HEK293 (cell line): ENCODE data around the gene VSTM4.

Experiments
- CTCF ChIA-PET: fragments of 350-600 bp; formaldehyde crosslinking; extraction: SDS; loops from one replicate; lab custom pipeline; 2021; ENCODE audit warnings: antibody characterized with exemption; lab: Yijun Ruan, JAX
- POLR2A ChIA-PET: fragments of 300-600 bp; formaldehyde crosslinking; extraction: SDS; loops from one replicate; lab custom pipeline; 2020; ENCODE audit warnings: antibody characterized with exemption, inconsistent platforms; lab: Yijun Ruan, JAX
- H3K27ac ChIP-seq: fragments of 200-500 bp; sonication (Bioruptor generic); 2 replicates; pipeline ENCODE4 v1.5.1; 2014; ENCODE audit warnings: low read depth, low read length, control low read depth, inconsistent platforms; ENCODE audit errors: extremely low read depth
- H3K36me3 ChIP-seq, 2 experiments: fragments of 200-500 bp in 1 of 2; sonication (Bioruptor generic) in 1 of 2; 1 replicate in 1 of 2; 2 replicates in 1 of 2; pipeline ENCODE4 v1.5.1; 2014 to 2017; ENCODE audit warnings: inconsistent platforms in 2 of 2, low read length in 2 of 2; ENCODE audit not compliant: control insufficient read depth in 2 of 2, insufficient read depth in 1 of 2
- H3K4me1 ChIP-seq: fragments of 200-500 bp; sonication (Bioruptor generic); 2 replicates; pipeline ENCODE4 v1.5.1; 2014; ENCODE audit warnings: mild to moderate bottlenecking, low read length, inconsistent platforms; ENCODE audit not compliant: control insufficient read depth, insufficient read depth
- H3K4me3 ChIP-seq: 2 replicates; pipeline ENCODE4 v1.5.1; 2011; ENCODE audit warnings: low read depth, mild to moderate bottlenecking, control low read depth, low read length, moderate library complexity
- H3K9me3 ChIP-seq: fragments of 200-500 bp; sonication (Bioruptor generic); 2 replicates; pipeline ENCODE4 v1.5.1; 2014; ENCODE audit warnings: low read depth, low read length, inconsistent platforms; ENCODE audit not compliant: control insufficient read depth, insufficient read depth
- BCL11A ChIP-seq: fragments of 450-650 bp; formaldehyde crosslinking; IDR thresholded peaks from 2 replicates; pipeline ENCODE4 v1.5.1; 2016; ENCODE audit warnings: low read depth, missing biosample characterization, missing genetic modification characterization
- BCL11B ChIP-seq: fragments of 450-650 bp; formaldehyde crosslinking; IDR thresholded peaks from 2 replicates; pipeline ENCODE4 v1.5.1; 2016; ENCODE audit warnings: low read depth, missing biosample characterization, missing genetic modification characterization
- HOXA7 ChIP-seq: sonication (generic); formaldehyde crosslinking; IDR thresholded peaks from 2 replicates; pipeline ENCODE4 v1.8.1; 2022; ENCODE audit warnings: missing genetic modification reagents, borderline replicate concordance
- KLF8 ChIP-seq: fragments of 450-650 bp; formaldehyde crosslinking; IDR thresholded peaks from 2 replicates; pipeline ENCODE4 v1.5.1; 2016; ENCODE audit warnings: missing biosample characterization, missing genetic modification characterization
- MZF1 ChIP-seq: fragments of 450-650 bp; formaldehyde crosslinking; IDR thresholded peaks from 2 replicates; pipeline ENCODE4 v1.5.1; 2017; ENCODE audit warnings: missing biosample characterization, missing genetic modification characterization, borderline replicate concordance
- RBAK ChIP-seq: fragments of 450-650 bp; formaldehyde crosslinking; IDR thresholded peaks from 2 replicates; pipeline ENCODE4 v1.5.1; 2016; ENCODE audit warnings: missing biosample characterization, missing genetic modification characterization
- SCRT2 ChIP-seq: fragments of 450-650 bp; formaldehyde crosslinking; IDR thresholded peaks from 2 replicates; pipeline ENCODE4 v1.5.1; 2016; ENCODE audit warnings: missing biosample characterization, missing genetic modification characterization
- TCF7L2 ChIP-seq: IDR thresholded peaks from 2 replicates; pipeline ENCODE4 v1.6.1; 2011; ENCODE audit warnings: low read depth, mild to moderate bottlenecking, inconsistent platforms, low read length, moderate library complexity, borderline replicate concordance
- ZBTB7A ChIP-seq: fragments of 450-650 bp; formaldehyde crosslinking; IDR thresholded peaks from 2 replicates; pipeline ENCODE4 v1.5.1; 2016; ENCODE audit warnings: low read depth, missing biosample characterization, missing genetic modification characterization
- ZFP41 ChIP-seq: fragments of 450-650 bp; formaldehyde crosslinking; IDR thresholded peaks from 2 replicates; pipeline ENCODE4 v1.5.1; 2016; ENCODE audit warnings: missing biosample characterization, missing genetic modification characterization, borderline replicate concordance
- ZNF175 ChIP-seq: fragments of 450-650 bp; formaldehyde crosslinking; IDR thresholded peaks from 2 replicates; pipeline ENCODE4 v1.5.1; 2016; ENCODE audit warnings: missing biosample characterization, missing genetic modification characterization
- ZNF24 ChIP-seq: fragments of 450-650 bp; formaldehyde crosslinking; IDR thresholded peaks from 2 replicates; pipeline ENCODE4 v1.5.1; 2016; ENCODE audit warnings: missing biosample characterization, missing genetic modification characterization
- ZNF350 ChIP-seq: fragments of 450-650 bp; formaldehyde crosslinking; IDR thresholded peaks from 2 replicates; pipeline ENCODE4 v1.5.0; 2017; ENCODE audit warnings: missing biosample characterization, mild to moderate bottlenecking, missing genetic modification characterization
- ZNF354C ChIP-seq: fragments of 450-650 bp; formaldehyde crosslinking; IDR thresholded peaks from 2 replicates; pipeline ENCODE4 v1.5.1; 2016; ENCODE audit warnings: missing biosample characterization, missing genetic modification characterization, low read depth, borderline replicate concordance
- ZNF48 ChIP-seq: fragments of 450-650 bp; formaldehyde crosslinking; IDR thresholded peaks from 2 replicates; pipeline ENCODE4 v1.5.1; 2016; ENCODE audit warnings: missing biosample characterization, missing genetic modification characterization
- ZNF561 ChIP-seq: fragments of 450-650 bp; IDR thresholded peaks from 2 replicates; pipeline ENCODE4 v1.5.1; 2018; ENCODE audit warnings: missing biosample characterization, missing genetic modification characterization, borderline replicate concordance
- ZNF585B ChIP-seq: fragments of 450-650 bp; formaldehyde crosslinking; IDR thresholded peaks from 2 replicates; pipeline ENCODE4 v1.5.1; 2016; ENCODE audit warnings: missing biosample characterization, missing genetic modification characterization
- ZNF626 ChIP-seq: fragments of 450-650 bp; sonication (Bioruptor Pico); formaldehyde crosslinking; IDR thresholded peaks from 2 replicates; pipeline ENCODE4 v1.5.1; 2018; ENCODE audit warnings: missing biosample characterization, missing genetic modification characterization, inconsistent platforms
- ZNF664 ChIP-seq: fragments of 450-650 bp; formaldehyde crosslinking; IDR thresholded peaks from 2 replicates; pipeline ENCODE4 v1.5.1; 2016; ENCODE audit warnings: missing biosample characterization, missing genetic modification characterization
- ZNF670 ChIP-seq: fragments of 450-650 bp; formaldehyde crosslinking; IDR thresholded peaks from 2 replicates; pipeline ENCODE4 v1.5.1; 2016; ENCODE audit warnings: missing biosample characterization, missing genetic modification characterization, low read depth
- ZNF76 ChIP-seq: fragments of 450-650 bp; formaldehyde crosslinking; IDR thresholded peaks from 2 replicates; pipeline ENCODE4; 2016; ENCODE audit warnings: low read depth, missing biosample characterization, missing genetic modification characterization, borderline replicate concordance
- TF ChIP-seq, protein P1 (sequence below): fragments of 450-650 bp; formaldehyde crosslinking; optimal IDR thresholded peaks from 2 replicates; pipeline ENCODE3; 2016; ENCODE audit warnings: missing biosample characterization, mild to moderate bottlenecking, missing genetic modification characterization
- TF ChIP-seq, protein P2 (sequence below): fragments of 450-650 bp; formaldehyde crosslinking; IDR thresholded peaks from 2 replicates; pipeline ENCODE4 v1.5.1; 2016; ENCODE audit warnings: missing biosample characterization, missing genetic modification characterization

The VSTM4 gene

DNA sequence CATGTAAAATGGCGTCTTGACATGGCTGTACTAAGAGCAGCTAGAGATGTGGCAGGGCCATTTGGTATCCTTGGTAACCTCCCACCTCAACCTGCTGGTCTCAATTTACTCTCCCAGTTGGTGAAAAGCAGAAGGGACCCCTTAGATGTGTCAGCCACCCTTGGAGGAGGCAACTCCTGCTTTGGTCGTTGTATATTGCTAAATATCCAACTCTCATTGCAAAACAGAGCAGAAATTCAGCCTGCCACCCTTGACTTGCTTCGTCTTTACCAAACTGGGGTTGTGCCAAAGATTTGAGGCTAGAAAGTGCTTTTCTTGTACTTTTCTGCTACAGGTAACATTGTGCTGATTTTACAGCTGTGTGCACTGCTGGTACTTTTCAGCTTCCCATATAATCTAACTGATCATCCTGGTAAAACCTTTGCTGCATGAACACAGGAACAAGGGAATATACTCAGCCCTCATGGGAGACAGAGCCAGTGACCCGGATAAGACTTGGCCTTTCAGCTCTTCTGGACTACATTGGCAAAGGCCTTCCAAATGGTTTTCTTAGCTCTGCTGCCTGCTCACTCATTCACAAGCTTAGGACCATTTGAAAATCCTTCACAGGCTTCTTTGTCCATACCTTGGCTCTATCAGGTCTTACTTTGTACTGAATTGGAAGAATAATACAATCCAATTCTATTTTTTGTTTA is 2.2 kb upstream of the VSTM4 start (continued):
- no peak for TF ChIP-seq TCF7L2
- no peak for TF ChIP-seq ZFP41

- no peak for TF ChIP-seq ZNF354C (tag by site-specific recombination)
- TF ChIP-seq SCRT2: no peak
- no peak for TF ChIP-seq BCL11A (tag by site-specific recombination)
- TF ChIP-seq ZBTB7A (tag by site-specific recombination): no peak
- TF ChIP-seq, protein P1, sequence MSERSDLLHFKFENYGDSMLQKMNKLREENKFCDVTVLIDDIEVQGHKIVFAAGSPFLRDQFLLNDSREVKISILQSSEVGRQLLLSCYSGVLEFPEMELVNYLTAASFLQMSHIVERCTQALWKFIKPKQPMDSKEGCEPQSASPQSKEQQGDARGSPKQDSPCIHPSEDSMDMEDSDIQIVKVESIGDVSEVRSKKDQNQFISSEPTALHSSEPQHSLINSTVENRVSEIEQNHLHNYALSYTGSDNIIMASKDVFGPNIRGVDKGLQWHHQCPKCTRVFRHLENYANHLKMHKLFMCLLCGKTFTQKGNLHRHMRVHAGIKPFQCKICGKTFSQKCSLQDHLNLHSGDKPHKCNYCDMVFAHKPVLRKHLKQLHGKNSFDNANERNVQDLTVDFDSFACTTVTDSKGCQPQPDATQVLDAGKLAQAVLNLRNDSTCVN: no peak
- TF ChIP-seq, protein P2, sequence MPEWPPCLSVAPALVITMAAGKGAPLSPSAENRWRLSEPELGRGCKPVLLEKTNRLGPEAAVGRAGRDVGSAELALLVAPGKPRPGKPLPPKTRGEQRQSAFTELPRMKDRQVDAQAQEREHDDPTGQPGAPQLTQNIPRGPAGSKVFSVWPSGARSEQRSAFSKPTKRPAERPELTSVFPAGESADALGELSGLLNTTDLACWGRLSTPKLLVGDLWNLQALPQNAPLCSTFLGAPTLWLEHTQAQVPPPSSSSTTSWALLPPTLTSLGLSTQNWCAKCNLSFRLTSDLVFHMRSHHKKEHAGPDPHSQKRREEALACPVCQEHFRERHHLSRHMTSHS (tag by site-specific recombination): no peak
- H3K4me1 ChIP-seq: no peaks in the 10 kb centered on the region; the same call in 1 of the 2 replicates
- H3K36me3 ChIP-seq: no peaks in the 10 kb centered on the region
- POLR2A ChIA-PET: no interaction called here
- no peak overlapping the region for H3K27ac ChIP-seq
- no peaks in the 10 kb centered on the region for H3K9me3 ChIP-seq
- H3K4me3 ChIP-seq: no peak overlapping the region
- CTCF ChIA-PET: no interaction called here
These were observed 1.4 kb upstream of the VSTM4 start for GRCh38 chr10:49116509-49117375.

GRCh38 chr10:49115796-49116508 is 630 bp upstream of the VSTM4 start:
- ChIA-PET POLR2A (interaction anchor here (0.5 kb wide), 1 partner anchor 11 kb away, joined by 3 read pairs; no protein-coding TSS in a partner anchor), CTCF (no interaction called here)
- no peaks in the 10 kb centered on the region for H3K36me3 ChIP-seq
- no peaks in the 10 kb centered on the region for H3K9me3 ChIP-seq
- no peaks in the 10 kb centered on the region; the same call in 1 of the 2 replicates for H3K4me1 ChIP-seq
- TF ChIP-seq ZNF76 (tag by site-specific recombination): no peak
- TF ChIP-seq KLF8 (tag by site-specific recombination): no peak
- TF ChIP-seq ZNF585B (tag by site-specific recombination): no peak
- TF ChIP-seq ZNF24 (tag by site-specific recombination): no peak
- no peak for TF ChIP-seq HOXA7 (CRISPR knock-in tag)
- no peak for TF ChIP-seq MZF1 (tag by site-specific recombination)
- TF ChIP-seq ZNF350 (tag by site-specific recombination): no peak
- no peak for TF ChIP-seq ZNF664
- TF ChIP-seq ZNF670 (tag by site-specific recombination): no peak
- TF ChIP-seq ZNF561 (tag by site-specific recombination): no peak
- TF ChIP-seq ZNF626 (tag by site-specific recombination): no peak
- no peak for TF ChIP-seq BCL11B (tag by site-specific recombination)
- no peak for TF ChIP-seq ZNF48
- TF ChIP-seq RBAK: no peak
- TF ChIP-seq ZNF175: no peak
- TF ChIP-seq, all 188 proteins: peak for 0
- H3K27ac ChIP-seq: no peak overlapping the region
- no peak overlapping the region for H3K4me3 ChIP-seq
